Stimulated activated effector memory CD8-positive, alpha-beta T cell treated with anti-CD3 and anti-CD28 coated beads, Interleukin-12 subunit alpha, Interleukin-12 subunit beta, amount 100 ng/mL, for 72 hours (primary cell): Measurements from ENCODE around the gene SAMHD1.
"Not testable (repeated sequence)": the region's sequence is repeated elsewhere in the genome, so short reads cannot be mapped to it uniquely, and the experiment has no call there.

Experiments used
- ATAC-seq: fragments of 150-1000 bp; cut with Tn5 transposase; 2 replicates; pipeline ENCODE4 v1.10.0; 2021
- DNase-seq, 2 donors: peaks; one replicate each; pipeline ENCODE4 v3.0.0; 2021 to 2022; ENCODE audit warnings: low spot score in 2 of 2
- H3K27ac Mint-ChIP-seq: one replicate; pipeline ENCODE4 v1.8.0; 2022; ENCODE audit warnings: mild to moderate bottlenecking, mixed read lengths
- H3K36me3 Mint-ChIP-seq: one replicate; pipeline ENCODE4 v1.8.0; 2022; ENCODE audit warnings: mild to moderate bottlenecking, mixed read lengths
- H3K4me1 Mint-ChIP-seq: one replicate; pipeline ENCODE4 v1.8.0; 2022; ENCODE audit warnings: mixed read lengths
- H3K4me3 Mint-ChIP-seq: one replicate; pipeline ENCODE4 v1.8.0; 2022; ENCODE audit warnings: mild to moderate bottlenecking, mixed read lengths
- H3K9me3 Mint-ChIP-seq: one replicate; pipeline ENCODE4 v1.8.0; 2022; ENCODE audit warnings: mixed read lengths

The SAMHD1 gene

GRCh38 chr20:36847710-36848040 lies 103.8 kb downstream of the SAMHD1 start:
- ATAC-seq (no peak), DNase-seq (no peak)
- Mint-ChIP-seq H3K4me3 (no peak overlapping the region), H3K4me1 (peaks cover 7% of the 10 kb centered on the region), H3K9me3 (peaks cover 3% of the 10 kb centered on the region), H3K36me3 (no peaks in the 10 kb centered on the region), H3K27ac (no peak overlapping the region)

DNA sequence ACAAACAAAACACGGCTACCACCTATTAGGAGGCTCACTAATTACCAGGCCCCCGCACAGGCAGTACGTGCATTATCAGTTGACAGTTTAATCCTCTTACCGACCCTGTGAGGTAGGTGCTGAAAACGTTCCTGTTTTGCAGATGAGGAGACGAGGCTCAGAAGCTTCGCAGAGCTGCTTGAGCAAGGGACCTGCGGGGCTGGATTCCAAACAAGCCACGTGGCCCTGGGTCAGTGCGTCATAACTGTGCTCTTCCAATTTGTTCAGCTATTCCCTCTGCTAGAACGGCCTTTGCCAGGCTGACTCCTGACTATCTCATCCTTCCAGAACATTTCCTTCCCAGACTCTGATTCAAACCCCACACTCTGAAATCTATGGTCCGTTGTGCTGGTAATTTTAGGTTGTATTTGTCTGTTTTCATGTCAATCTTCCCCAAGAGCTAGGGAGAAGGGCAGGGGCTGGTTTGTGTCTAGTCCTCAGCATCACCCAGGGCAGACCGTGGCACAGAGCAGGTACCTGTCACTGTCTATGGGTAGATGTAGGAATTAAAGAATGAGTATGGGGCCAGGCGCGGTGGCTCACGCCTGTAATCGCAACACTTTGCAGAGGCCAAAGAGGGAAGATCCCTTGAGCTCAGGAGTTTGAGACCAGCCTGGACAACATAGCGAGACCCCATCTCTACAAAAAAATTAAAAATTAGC lies 104.3 kb downstream of the SAMHD1 start:
- ATAC-seq (no peak), DNase-seq (no peak)
- no peak overlapping the region for H3K27ac Mint-ChIP-seq
- peaks cover 3% of the 10 kb centered on the region for H3K9me3 Mint-ChIP-seq
- no peaks in the 10 kb centered on the region for H3K36me3 Mint-ChIP-seq
- no peak overlapping the region for H3K4me3 Mint-ChIP-seq
- H3K4me1 Mint-ChIP-seq, result peaks cover 7% of the 10 kb centered on the region

DNA sequence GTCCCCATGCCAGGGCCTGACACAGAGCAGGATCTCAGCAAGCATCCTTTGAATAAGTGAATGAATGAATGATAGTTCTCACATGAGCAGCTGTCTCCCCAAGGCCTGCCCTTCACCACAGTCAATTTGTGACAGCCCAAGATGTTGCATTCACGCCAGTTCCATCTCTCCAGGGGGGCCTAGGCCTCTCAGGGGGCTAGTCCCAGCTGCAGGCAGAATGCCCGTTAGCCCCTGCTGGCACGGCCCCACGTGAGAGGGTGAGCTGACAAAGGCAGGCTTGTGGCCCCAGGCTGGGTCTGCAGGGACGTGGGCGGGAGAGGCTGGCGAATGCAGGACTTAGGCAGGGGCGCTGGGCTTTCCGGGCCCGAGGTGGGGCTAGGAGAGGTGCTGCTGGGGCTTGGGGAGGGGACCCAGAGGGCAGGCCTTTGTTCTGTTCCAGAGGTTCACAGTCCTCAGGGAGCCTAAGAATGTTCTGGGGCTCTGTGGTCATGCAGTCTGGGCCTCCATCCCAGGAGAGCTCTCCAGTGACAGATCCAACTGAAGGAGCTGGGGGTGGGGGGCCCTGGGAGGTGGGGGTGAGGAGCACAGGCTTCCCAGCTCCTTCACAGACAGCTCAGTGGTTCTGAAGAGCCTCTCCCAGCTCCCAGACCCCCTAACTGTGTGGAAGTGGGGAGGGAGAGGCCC lies 106.1 kb downstream of the SAMHD1 start:
- DNase-seq, result no peak
- peak; percentile 5 for ATAC-seq
- Mint-ChIP-seq H3K36me3 (no peaks in the 10 kb centered on the region), H3K4me3 (no peak overlapping the region), H3K9me3 (no peaks in the 10 kb centered on the region), H3K27ac (no peak overlapping the region), H3K4me1 (peaks cover 14% of the 10 kb centered on the region)

DNA sequence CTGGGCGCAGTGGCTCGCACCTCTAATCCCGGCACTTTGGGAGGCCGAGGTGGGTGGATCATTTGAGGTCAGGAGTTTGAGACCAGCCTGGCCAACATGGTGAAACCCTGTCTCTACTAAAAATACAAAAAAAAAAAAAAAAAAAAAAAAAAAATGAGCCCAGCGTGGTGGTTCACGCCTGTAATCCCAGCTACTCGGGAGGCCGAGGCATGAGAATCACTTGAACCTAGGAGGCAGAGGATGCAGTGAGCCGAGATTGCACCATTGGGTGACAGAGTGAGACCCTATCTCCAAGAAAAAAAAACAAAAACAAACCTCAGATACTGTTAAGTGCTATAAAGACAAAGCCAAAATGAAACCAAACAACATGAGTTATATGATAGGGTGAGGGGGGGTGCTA lies 110.5 kb downstream of the SAMHD1 start:
- Mint-ChIP-seq H3K4me1 (peaks cover 15% of the 10 kb centered on the region), H3K27ac (peak overlapping the region; percentile 40)
- not testable (repeated sequence) for H3K36me3 Mint-ChIP-seq, ATAC-seq, H3K4me3 Mint-ChIP-seq, DNase-seq, H3K9me3 Mint-ChIP-seq
